ENCODE results near the gene POLRMT.
"Not testable (repeated sequence)": the region's sequence is repeated elsewhere in the genome, so short reads cannot be mapped to it uniquely, and the experiment has no call there.

Gene POLRMT

GRCh38 chr19:624433-625109, 8.8 kb downstream of the POLRMT start:
- no peak for DNase-seq

- DNase-seq, result no peak
Measured at GRCh38 chr19:623974-624373, 9.4 kb downstream of the POLRMT start.

GRCh38 chr19:623175-623916, 10.0 kb downstream of the POLRMT start:
- no peak for DNase-seq

- no peak for DNase-seq
Measured at GRCh38 chr19:622666-623065, 10.7 kb downstream of the POLRMT start.

GRCh38 chr19:621819-622218, 11.5 kb downstream of the POLRMT start:
- DNase-seq, result no peak

GRCh38 chr19:621191-621590, 12.1 kb downstream of the POLRMT start:
- DNase-seq, result not testable (repeated sequence)

GRCh38 chr19:620166-620862, 13.0 kb downstream of the POLRMT start:
- DNase-seq, result no peak

DNA sequence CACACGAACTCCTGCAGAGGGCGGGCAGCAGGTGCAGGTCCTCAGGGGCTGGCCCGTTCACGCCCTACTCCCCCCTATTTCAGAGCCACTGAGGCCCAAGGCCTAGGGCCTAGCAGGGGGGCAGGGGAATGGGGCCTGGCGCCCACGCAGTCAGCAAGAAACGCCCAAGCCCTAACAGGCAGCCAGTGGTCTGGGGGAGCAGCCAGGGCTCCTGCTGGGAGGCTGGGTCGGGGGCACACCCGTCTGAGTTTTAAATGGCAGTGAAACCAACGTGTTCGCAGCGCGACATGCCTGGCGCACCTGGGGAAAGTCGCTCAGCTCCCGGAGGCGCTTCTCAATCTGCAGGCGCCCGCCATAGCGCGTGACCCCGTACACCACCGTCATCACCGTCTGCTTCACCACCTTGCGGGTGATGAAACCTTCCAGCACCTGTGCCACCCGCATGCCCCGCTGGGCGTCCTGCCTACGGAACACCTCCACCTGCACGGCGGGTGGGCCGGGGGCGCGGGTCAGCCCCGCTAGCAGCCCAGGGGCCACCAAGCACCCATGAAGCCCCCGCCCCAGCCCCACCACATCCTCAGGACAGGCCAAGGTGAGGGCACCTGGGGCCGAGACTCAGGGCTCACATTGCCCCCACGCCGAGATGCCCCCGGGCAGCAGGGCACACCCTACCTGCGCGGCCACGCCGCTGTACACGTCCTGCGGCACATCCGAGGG, 13.9 kb downstream of the POLRMT start:
- DNase-seq, result no peak

GRCh38 chr19:618674-619285, 14.6 kb downstream of the POLRMT start:
- no peak for DNase-seq

GRCh38 chr19:618247-618619, 15.1 kb downstream of the POLRMT start:
- no peak for DNase-seq

- no peak for DNase-seq
Measured at GRCh38 chr19:617551-618246, 15.6 kb downstream of the POLRMT start.

GRCh38 chr19:616747-617526, 16.4 kb downstream of the POLRMT start:
- DNase-seq, result no peak

DNA sequence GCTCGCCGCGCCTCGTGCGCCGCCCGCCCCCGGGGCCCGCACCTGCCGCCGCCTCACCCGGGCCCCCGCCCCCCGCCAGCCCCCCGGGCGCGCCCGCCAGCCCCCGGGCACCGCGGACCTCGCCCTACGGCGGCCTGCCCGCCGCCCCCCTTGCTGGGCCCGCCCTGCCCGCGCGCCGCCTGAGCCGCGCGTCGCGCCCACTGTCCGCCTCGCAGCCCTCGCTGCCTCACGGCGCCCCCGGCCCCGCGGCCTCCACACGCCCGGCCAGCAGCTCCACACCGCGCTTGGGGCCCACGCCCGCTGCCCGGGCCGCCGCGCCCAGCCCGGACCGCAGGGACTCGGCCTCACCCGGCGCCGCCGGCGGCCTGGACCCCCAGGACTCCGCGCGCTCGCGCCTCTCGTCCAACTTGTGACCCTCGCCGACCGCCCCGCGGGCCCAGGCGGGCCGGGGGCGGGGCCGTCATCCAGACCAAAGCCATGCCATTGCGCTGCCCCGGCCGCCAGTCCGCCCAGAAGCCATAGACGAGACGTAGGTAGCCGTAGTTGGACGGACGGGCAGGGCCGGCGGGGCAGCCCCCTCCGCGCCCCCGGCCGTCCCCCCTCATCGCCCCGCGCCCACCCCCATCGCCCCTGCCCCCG, 17.2 kb downstream of the POLRMT start:
- DNase-seq, result no peak

GRCh38 chr19:615619-616018, 17.7 kb downstream of the POLRMT start:
- no peak for DNase-seq

DNA sequence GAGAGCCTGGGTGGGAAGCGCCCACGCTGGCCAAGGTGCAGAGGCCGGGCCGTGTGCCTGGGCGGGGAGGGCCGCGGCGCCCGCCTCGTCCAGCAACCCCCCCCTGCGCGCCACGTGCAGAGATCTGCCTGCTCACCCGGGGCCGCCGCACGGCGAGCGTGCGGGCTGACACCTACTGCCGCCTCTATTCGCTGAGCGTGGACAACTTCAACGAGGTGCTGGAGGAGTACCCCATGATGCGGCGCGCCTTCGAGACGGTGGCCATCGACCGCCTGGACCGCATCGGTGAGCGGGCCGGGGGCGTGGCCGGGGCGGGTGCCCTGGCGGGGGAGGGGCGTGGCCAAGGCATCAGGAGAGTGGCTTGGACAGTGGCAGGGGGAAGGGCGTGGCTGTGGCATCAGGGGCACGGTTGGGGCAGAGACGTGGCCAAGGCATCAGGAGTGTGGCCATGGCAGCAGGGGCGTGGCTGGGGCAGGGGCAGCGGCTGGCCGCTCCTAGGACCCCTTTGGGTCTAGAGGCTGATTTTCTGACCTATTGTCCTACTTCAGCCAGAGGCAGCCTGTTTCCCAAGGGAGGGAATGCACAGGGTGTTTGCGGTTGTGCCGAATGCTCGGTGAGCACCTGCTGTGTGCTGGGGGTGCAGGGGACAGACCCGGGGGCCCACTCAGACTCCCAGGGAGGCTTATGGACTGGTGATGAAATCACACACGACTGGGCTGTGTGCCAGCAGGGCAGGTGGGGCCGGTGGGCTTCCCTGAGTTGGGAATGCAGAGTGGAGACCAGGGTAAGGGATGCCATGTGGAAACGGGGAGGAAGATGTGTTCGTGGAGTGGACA, 19.4 kb downstream of the POLRMT start:
- no peak for DNase-seq

DNA sequence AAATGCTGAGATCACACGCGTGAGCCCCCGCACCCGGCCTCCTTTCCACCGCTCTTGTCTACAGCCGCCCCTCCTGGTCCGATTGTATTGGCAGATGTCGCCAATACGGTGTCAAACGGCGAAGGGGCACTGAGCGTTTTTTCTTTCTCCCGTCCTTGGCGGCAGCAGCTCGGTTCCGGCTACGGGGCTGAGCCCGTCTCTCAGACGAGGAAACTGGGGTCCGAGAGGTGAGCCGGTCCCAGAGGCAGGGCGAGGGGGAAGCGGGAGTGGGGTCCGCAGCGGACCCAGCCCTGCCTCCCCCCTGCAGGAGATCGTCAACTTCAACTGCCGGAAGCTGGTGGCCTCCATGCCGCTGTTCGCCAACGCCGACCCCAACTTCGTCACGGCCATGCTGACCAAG, 20.4 kb downstream of the POLRMT start:
- no peak for DNase-seq

GRCh38 chr19:611481-611868, 21.9 kb downstream of the POLRMT start:
- no peak for DNase-seq

GRCh38 chr19:610801-611480, 22.4 kb downstream of the POLRMT start:
- no peak for DNase-seq

GRCh38 chr19:610071-610800, 23.1 kb downstream of the POLRMT start:
- peak; percentile 69 for DNase-seq
